Gastroesophageal sphincter (tissue), 3 donors: Measurements from ENCODE around the gene ITIH5.

Experiments
- CTCF ChIP-seq, 4 experiments: fragments of 200-600 bp in 2 of 4; fragments of 450-650 bp in 2 of 4; sonication (generic) in 1 of 4; IDR thresholded peaks; one replicate each; pipeline ENCODE4 v1.5.1; 2017 to 2019; ENCODE audit warnings: antibody characterized with exemption in 4 of 4, mild to moderate bottlenecking in 2 of 4, moderate library complexity in 2 of 4
- EP300 ChIP-seq: sonication (generic); formaldehyde crosslinking; IDR thresholded peaks from one replicate; pipeline ENCODE4 v1.6.1; 2017; ENCODE audit warnings: antibody characterized with exemption, mild to moderate bottlenecking
- POLR2A ChIP-seq, 2 donors: fragments of 450-650 bp; IDR thresholded peaks; one replicate each; pipeline ENCODE4 v1.6.1; 2017; ENCODE audit warnings: antibody characterized with exemption in 2 of 2, mild to moderate bottlenecking in 2 of 2, moderate library complexity in 1 of 2
- POLR2AphosphoS5 ChIP-seq: sonication (generic); formaldehyde crosslinking; IDR thresholded peaks from one replicate; pipeline ENCODE4 v1.6.1; 2017; ENCODE audit warnings: antibody characterized with exemption

- no peak for TF ChIP-seq CTCF (IDR thresholded peaks at IDR 0.05)
- TF ChIP-seq POLR2AphosphoS5: no peak
- TF ChIP-seq EP300: no peak
- no peak for TF ChIP-seq POLR2A (IDR thresholded peaks at IDR 0.05)
Measured at GRCh38 chr10:7563770-7564169, 103.0 kb downstream of the ITIH5 start.
